HG03066 (cell line): Measurements from ENCODE around the gene ACBD4.

Experiments
- ATAC-seq: cut with Tn5 transposase; IDR thresholded peaks from one replicate; pipeline ENCODE4 v1.9.1; 2021; ENCODE audit warnings: low read depth; ENCODE audit not compliant: unreplicated experiment

Gene ACBD4

GRCh38 chr17:45177563-45177962 is 42.1 kb downstream of the ACBD4 start:
- no peak for ATAC-seq

DNA sequence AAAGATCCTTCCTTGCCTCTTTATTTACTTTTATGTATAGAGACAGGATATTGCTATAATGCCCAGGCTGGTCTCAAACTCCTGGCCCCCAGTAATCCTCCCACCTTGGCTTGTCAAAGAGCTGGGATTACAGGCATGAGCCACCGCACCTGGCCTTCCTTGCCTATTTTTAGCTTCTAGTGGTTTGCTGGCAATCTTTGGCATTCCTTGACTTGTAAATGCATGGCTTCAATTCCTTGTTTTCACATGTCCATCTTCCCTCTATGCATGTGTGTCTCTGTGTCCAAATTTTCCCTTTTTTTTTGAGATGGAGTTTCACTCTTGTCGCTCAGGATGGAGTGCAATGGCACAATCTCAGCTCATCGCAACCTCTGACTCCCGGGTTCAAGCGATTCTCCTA is 48.7 kb downstream of the ACBD4 start:
- ATAC-seq: no peak

- ATAC-seq: no peak
These were observed 51.4 kb downstream of the ACBD4 start for GRCh38 chr17:45186801-45187354.

GRCh38 chr17:45189009-45189408 is 53.5 kb downstream of the ACBD4 start:
- ATAC-seq: no peak

DNA sequence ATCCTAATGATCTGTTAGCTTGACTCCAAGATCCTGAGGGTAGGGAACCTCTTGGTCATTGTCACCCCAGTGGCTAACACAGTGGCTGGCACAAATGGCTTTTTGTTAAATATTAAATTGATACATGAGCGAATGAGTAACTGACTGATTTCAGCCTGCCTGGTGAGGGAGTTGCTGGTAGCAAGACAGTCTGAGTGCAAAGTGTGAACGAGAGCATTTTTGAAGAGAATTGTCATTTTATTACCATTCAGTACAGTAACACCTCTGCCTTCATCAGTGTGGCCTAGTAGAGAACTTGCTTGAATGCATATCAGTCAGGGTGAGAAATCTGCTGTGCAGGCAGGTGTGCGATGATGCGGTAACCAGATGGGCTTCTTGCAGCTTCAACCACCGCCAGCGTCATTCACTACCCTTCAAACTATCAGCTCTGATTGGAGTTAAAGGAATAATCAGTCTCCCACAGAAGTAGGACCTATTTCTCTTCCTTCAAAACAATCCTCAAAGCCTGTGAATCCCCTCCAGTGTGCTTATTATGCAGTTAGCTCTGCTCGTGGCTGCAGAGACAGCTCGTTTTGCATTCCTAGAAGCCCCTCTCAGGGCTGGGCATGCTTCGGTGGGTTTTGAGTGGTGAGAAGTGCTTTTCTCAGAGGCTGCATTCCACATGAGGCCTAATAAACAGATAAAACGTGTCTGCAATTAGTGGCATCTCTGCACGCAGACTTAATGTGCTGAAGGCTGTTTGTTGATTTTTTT is 55.2 kb downstream of the ACBD4 start:
- no peak for ATAC-seq
